GM21390 (cell line): ENCODE data around the gene MIPOL1.
"Not testable (repeated sequence)": the region's sequence is repeated elsewhere in the genome, so short reads cannot be mapped to it uniquely, and the experiment has no call there.

Experiments
- ATAC-seq: cut with Tn5 transposase; IDR thresholded peaks from one replicate; pipeline ENCODE4 v1.9.1; 2021; ENCODE audit not compliant: unreplicated experiment

MIPOL1 gene

GRCh38 chr14:37197421-37198272 is at the start of gene MIPOL1:
Gene MIPOL1 (plus strand): TSS chr14:37197937. CDS start chr14:37247889, 49,952 bp downstream.
- ATAC-seq, result no peak

GRCh38 chr14:37150414-37150813 is 47.3 kb upstream of the MIPOL1 start:
- no peak for ATAC-seq

- ATAC-seq, result no peak
Observed at GRCh38 chr14:37153005-37153404, 44.7 kb upstream of the MIPOL1 start.

GRCh38 chr14:37153483-37153882 is 44.3 kb upstream of the MIPOL1 start:
- no peak for ATAC-seq

- ATAC-seq, result no peak
Observed at GRCh38 chr14:37157987-37158386, 39.8 kb upstream of the MIPOL1 start.

- ATAC-seq, result not testable (repeated sequence)
Observed at GRCh38 chr14:37162307-37162706, 35.4 kb upstream of the MIPOL1 start.

GRCh38 chr14:37165794-37166193 is 31.9 kb upstream of the MIPOL1 start:
- no peak for ATAC-seq

- no peak for ATAC-seq
Observed at GRCh38 chr14:37167151-37168047, 30.3 kb upstream of the MIPOL1 start.

- no peak for ATAC-seq
Observed at GRCh38 chr14:37168721-37169120, 29.0 kb upstream of the MIPOL1 start.

- ATAC-seq, result no peak
Observed at GRCh38 chr14:37170237-37170636, 27.5 kb upstream of the MIPOL1 start.

GRCh38 chr14:37170993-37171392 is 26.7 kb upstream of the MIPOL1 start:
- no peak for ATAC-seq

- ATAC-seq, result no peak
Observed at GRCh38 chr14:37171678-37172023, 26.1 kb upstream of the MIPOL1 start.

GRCh38 chr14:37172024-37172869 is 25.5 kb upstream of the MIPOL1 start, which contains the start of gene SLC25A21:
Gene SLC25A21 (minus strand): TSS chr14:37172606.
- no peak for ATAC-seq

GRCh38 chr14:37172936-37173614 is 24.7 kb upstream of the MIPOL1 start:
- no peak for ATAC-seq

- no peak for ATAC-seq
Observed at GRCh38 chr14:37179896-37180502, 17.7 kb upstream of the MIPOL1 start.

- not testable (repeated sequence) for ATAC-seq
Observed at GRCh38 chr14:37180886-37181285, 16.9 kb upstream of the MIPOL1 start.

GRCh38 chr14:37181441-37181840 is 16.3 kb upstream of the MIPOL1 start:
- ATAC-seq, result no peak

GRCh38 chr14:37184520-37184919 is 13.2 kb upstream of the MIPOL1 start:
- not testable (repeated sequence) for ATAC-seq

- no peak for ATAC-seq
Observed at GRCh38 chr14:37185670-37186069, 12.1 kb upstream of the MIPOL1 start.

GRCh38 chr14:37186865-37187264 is 10.9 kb upstream of the MIPOL1 start:
- no peak for ATAC-seq
